ENCODE data around the gene MTAP. TPM values are rescaled to one million over a fixed set of nuclear protein-coding genes. Genes with fewer than 3 reads are reported as not detected.

The MTAP gene
- total RNA-seq, 1 experiment from 2014 or later, result 326 TPM

GRCh38 chr9:21758540-21758939 lies 43.9 kb upstream of the MTAP start (continued):
- no peak for TF ChIP-seq CBX3 (IDR thresholded peaks at IDR 0.05; ENCODE audit: low read depth)
- no peak for TF ChIP-seq POLR2A (IDR thresholded peaks at IDR 0.05; ENCODE audit: borderline replicate concordance, extremely low read depth, insufficient read depth, insufficient read length)
- TF ChIP-seq FOSL1 (IDR thresholded peaks at IDR 0.05; ENCODE audit: low read depth), result no peak
- TF ChIP-seq TCF7L2 (IDR thresholded peaks at IDR 0.05; ENCODE audit: borderline replicate concordance, extremely low read depth, insufficient read depth, insufficient read length), result no peak
- TF ChIP-seq SRF (IDR thresholded peaks at IDR 0.05; ENCODE audit: low read depth), result no peak
- no peak for TF ChIP-seq ZNF274 (IDR thresholded peaks at IDR 0.05; ENCODE audit: low read depth, low read length)
- no peak for TF ChIP-seq RAD21 (IDR thresholded peaks at IDR 0.05; ENCODE audit: low read depth)

GRCh38 chr9:21761309-21761901 lies 41.0 kb upstream of the MTAP start:
- intact Hi-C loops (cut with micrococcal nuclease), result no loop called here
- no peaks in the 10 kb centered on the region for H3K9me2 ChIP-seq (ENCODE audit: insufficient read depth)
- H3K4me2 ChIP-seq (ENCODE audit: low read length), result no peak overlapping the region
- ChIA-PET POLR2A (no interaction called here), CTCF (interaction anchor here (0.5 kb wide), 1 partner anchor 296 kb away, joined by 3 read pairs; no protein-coding TSS in a partner anchor), RAD21 (ENCODE audit: low non-redundant PET in 1 of 2, low total read pairs in 2 of 2, uncharacterized antibody in 2 of 2, unreplicated experiment in 2 of 2) (no interaction called here)
- no peaks in the 10 kb centered on the region for H3K36me3 ChIP-seq (ENCODE audit: control insufficient read depth in 1 of 2, insufficient read depth in 2 of 2, low read length in 2 of 2)
- no peaks in the 10 kb centered on the region for H3K79me2 ChIP-seq (ENCODE audit: insufficient read depth, low read length)
- no peaks in the 10 kb centered on the region for H3K9me3 ChIP-seq (ENCODE audit: control insufficient read depth in 1 of 2, insufficient read depth in 1 of 2, low read depth in 1 of 2, low read length in 2 of 2)
- H3K4me1 ChIP-seq (ENCODE audit: control insufficient read depth in 1 of 2, insufficient read depth in 2 of 2, low read length in 2 of 2), result peaks cover 5 to 16% of the 10 kb centered on the region in 2 experiments; a peak in 3 of 4 replicates
- no peak for TF ChIP-seq ZNF274 (IDR thresholded peaks at IDR 0.05; ENCODE audit: low read depth, low read length)
- TF ChIP-seq RAD21 (IDR thresholded peaks at IDR 0.05; ENCODE audit: low read depth), result no peak
- no peak for TF ChIP-seq MAX (IDR thresholded peaks at IDR 0.05)
- no peak for TF ChIP-seq POLR2AphosphoS5 (IDR thresholded peaks at IDR 0.05; ENCODE audit: low read depth, low read length)
- no peak for TF ChIP-seq CEBPB (IDR thresholded peaks at IDR 0.05; ENCODE audit: low read depth)
- no peak for TF ChIP-seq ZBTB33 (IDR thresholded peaks at IDR 0.05; ENCODE audit: extremely low read depth, insufficient replicate concordance, low read length)
- no peak for TF ChIP-seq EZH2 (IDR thresholded peaks at IDR 0.05)
- no peak for TF ChIP-seq SIN3A (IDR thresholded peaks at IDR 0.05; ENCODE audit: low read depth)
- no peak for TF ChIP-seq POLR2A (IDR thresholded peaks at IDR 0.05; ENCODE audit: borderline replicate concordance, extremely low read depth, insufficient read depth, insufficient read length)
- no peak for TF ChIP-seq TCF7L2 (IDR thresholded peaks at IDR 0.05; ENCODE audit: borderline replicate concordance, extremely low read depth, insufficient read depth, insufficient read length)
- no peak for TF ChIP-seq YY1 (IDR thresholded peaks at IDR 0.05; ENCODE audit: extremely low read depth, insufficient replicate concordance, low read depth, low read length)
- TF ChIP-seq SRF (IDR thresholded peaks at IDR 0.05; ENCODE audit: low read depth), result no peak
- TF ChIP-seq SP1 (IDR thresholded peaks at IDR 0.05; ENCODE audit: low read depth), result no peak
- TF ChIP-seq CTCF (IDR thresholded peaks at IDR 0.05 in 2 of 3, conservative IDR thresholded peaks at IDR 0.05 in 1 of 3; ENCODE audit: borderline replicate concordance in 1 of 3, insufficient read depth in 1 of 3, low read depth in 2 of 3, low read length in 2 of 3), result no peak
- no peak for TF ChIP-seq EZH2phosphoT487 (IDR thresholded peaks at IDR 0.05; ENCODE audit: borderline replicate concordance)
- TF ChIP-seq ELF1 (IDR thresholded peaks at IDR 0.05; ENCODE audit: borderline replicate concordance, low read depth), result no peak
- no peak for TF ChIP-seq EGR1 (IDR thresholded peaks at IDR 0.05; ENCODE audit: low read depth)
- TF ChIP-seq ATF3 (IDR thresholded peaks at IDR 0.05), result no peak
- no peak for TF ChIP-seq CBX3 (IDR thresholded peaks at IDR 0.05; ENCODE audit: low read depth)
- H4K20me1 ChIP-seq (ENCODE audit: insufficient read depth), result no peaks in the 10 kb centered on the region
- H2AFZ ChIP-seq (ENCODE audit: low read depth, low read length, poor library complexity, severe bottlenecking), result peak overlapping the region; percentile 59
- H3K9ac ChIP-seq (ENCODE audit: low read length), result no peak overlapping the region
- H3K27me3 ChIP-seq (ENCODE audit: insufficient read depth, low read length), result no peaks in the 10 kb centered on the region
- no TSS peak for BruUV-seq (replicated peaks)
- ATAC-seq, result no peak
- H3K4me3 ChIP-seq (replicated peaks in 1 of 2; ENCODE audit: low read depth in 1 of 2, low read length in 2 of 2), result no peak overlapping the region
- no peak overlapping the region for H3K27ac ChIP-seq (ENCODE audit: low read depth, low read length)
- DNase-seq (ENCODE audit: low read depth, low spot score), result no peak

Measured in HCT116 (cell line).